ENCODE data around the gene STRADB.
"Not testable (repeated sequence)": the region's sequence is repeated elsewhere in the genome, so short reads cannot be mapped to it uniquely, and the experiment has no call there.

Gene STRADB

DNA sequence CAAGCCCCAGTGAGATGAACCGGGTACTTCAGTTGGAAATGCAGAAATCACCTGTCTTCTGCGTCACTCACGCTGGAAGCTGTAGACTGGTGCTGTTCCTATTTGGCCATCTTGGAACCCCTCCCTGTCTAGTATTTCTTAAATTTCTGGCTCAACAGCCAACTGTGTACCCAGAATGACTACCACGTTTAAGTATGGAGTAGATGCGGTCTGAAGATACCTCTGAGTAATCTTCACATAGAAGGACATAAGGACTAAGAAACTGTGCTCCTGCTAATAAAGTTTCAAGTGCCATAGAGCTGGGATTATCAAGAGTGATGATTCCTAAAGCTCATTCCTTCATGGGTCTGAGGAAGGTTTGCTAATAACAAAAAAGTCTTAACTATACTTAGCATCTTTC is 20.7 kb upstream of the STRADB start:
- ATAC-seq (no peak), DNase-seq (no peak)

DNA sequence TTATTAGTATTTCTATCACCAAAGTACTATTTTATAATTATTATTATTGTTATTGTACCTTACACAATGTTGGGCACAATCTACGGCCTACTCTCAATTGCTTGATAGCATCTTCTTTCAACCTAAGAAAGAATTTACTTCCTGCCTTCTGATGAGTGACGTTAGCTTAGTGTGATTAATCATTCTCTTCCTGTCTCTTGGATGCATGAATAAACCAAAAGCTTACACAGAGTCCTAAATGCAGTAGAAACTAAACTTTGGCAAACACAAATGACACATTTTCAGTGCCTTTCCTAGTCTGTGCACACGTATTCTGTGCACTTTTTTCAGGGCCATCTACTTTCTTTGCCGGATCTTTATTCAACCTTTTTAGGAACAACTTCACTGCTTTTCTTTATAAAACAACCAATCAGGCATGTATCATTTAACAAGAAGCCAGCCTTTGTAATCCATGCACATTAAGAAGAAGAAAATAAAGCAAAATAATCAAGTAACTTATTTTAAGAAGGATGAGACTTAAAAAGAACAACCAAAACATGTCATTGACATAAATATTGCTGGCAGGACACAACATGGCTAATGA is 19.4 kb upstream of the STRADB start:
- peak; percentile 98 for ATAC-seq
- DNase-seq = no peak

DNA sequence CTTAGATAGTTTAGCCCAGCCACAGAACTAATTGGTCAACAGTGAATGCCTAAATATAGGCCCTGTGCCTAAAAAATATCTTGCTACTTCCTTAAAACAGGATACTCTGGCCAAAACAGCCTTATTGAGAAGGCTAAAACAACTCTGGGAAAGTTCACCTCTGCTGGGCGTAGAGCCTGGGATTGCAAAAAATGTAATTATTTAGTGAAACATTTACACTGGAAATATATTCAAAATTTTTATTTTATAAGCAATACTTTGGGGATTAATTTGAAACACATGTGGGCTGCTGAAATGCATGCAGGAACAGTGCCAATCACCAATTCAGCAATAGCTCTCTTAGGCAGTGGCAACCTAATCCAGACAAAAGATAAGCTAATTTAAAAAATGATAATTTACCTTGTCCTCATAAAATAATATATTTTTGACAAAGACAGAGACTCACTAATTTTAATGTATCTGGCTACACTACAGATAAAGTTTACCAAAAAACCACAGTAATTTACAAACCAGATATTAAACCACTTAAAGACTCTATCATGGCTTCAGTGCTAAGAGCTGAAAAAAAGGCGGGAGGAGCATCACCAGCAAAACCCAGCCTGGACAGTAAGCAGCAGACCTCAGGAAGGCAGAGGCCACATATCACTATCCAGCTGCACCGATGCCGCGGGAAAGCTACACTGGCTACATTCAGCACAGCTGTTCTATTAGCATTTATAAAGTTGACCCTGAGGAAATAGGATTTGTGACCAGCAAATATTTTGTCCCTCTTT is 18.7 kb upstream of the STRADB start:
- ATAC-seq (no peak), DNase-seq (no peak)

DNA sequence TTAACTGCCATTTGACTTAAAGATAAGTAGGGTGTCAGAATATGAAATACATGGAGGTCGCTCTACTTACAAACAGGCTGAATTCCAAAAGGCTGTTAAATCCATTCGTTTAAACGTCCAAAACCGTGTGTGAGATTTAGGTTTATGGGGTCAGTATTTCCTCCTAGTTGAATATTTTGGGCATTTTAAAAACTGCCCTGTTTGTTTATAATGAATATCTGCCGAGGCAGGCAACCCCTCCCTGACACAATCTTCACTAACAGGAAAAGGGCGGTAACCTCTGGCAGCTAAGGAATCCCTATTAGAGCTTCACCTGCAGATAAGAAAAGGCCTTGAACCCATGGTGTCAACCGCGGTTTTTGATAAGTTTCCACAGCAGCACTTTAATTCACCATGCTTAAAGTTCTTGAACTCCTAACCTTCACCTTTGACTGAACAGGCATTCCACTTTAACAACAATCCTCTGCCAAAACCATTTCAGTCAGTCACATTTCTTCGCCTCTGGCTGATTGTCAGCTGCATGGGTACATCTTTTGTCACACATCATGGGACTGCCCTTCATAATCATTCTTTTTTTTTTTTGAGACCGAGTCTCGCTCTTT is 18.0 kb upstream of the STRADB start:
- no peak for ATAC-seq
- DNase-seq = no peak

DNA sequence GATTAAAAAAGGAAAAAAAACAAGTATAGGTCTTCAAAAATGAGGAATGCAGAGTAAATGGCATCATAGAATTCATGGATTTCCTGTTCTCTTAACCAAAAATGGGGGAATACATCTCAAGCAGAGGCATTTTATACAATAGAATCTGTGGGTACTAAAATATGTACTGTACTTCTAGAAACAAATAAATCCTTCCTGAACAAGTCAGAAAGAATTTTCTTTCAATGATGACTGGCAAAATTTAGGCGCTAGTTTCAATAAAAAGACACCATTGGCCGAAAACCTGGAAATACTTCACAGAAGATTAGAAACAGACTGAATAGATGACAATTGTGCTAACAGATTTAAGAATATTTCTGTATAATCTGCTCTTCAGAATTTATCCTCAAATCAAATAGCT is 15.4 kb upstream of the STRADB start:
- ATAC-seq (no peak), DNase-seq (no peak)

DNA sequence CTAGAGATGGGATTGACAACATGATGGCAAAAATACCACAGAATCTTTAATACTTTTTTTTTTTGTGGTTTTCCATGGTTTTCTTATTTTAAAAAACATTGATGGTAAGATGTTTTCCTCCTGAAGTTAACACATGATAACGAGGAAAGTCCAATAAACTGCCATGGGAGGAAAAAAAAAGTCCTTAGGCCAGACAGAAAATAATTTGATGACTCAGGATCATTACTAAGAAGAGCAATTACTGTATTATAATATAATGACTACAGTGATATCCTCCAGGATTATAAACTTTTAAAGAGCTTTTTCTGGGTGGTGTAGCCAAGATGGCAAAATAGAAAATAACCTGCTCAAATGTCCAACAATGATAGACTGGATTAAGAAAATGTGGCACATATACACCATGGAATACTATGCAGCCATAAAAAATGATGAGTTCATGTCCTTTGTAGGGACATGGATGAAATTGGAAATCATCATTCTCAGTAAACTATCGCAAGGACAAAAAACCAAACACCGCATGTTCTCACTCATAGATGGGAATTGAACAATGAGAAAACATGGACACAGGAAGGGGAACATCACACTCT is 12.1 kb upstream of the STRADB start:
- DNase-seq, ATAC-seq: not testable (repeated sequence)

DNA sequence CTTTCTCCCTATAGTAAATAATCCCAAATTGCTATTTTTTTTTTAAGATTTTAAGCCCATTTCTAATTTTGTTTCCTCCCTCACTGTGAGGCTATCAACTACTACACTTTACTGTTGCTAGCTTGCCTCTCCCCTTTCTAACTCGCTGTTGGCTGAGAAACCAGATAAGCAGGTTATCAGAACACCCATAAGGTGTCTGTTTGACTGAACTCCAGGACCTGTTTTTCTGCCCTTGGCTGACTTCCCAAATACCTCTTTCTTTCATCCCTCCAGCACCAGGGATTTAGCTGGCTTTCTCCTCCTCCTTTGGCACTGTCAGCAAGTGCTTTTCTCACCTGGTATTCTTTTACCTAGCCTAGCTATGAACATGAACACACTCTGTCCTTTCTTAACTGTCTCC is 11.4 kb upstream of the STRADB start:
- no peak for ATAC-seq
- no peak for DNase-seq

DNA sequence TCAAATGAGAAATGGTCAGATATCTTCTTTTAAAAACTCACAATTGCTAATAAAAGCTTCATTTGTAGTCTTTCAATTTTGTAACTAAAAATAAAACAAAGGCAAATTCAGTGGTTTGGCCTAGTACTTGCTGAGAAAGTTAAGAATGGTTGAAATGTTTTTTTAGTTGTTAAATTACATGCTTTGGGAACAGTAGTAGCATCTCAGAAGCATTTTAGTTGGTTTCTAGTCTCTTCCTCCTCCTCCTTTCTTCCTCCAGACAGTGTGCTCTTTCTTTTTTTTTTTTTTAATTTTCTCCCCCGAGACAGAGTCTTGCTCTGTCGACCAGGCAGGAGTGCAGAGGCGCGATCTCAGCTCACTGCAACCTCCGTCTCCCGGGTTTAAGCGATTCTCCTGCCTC is 10.1 kb upstream of the STRADB start:
- ATAC-seq (no peak), DNase-seq (no peak)

DNA sequence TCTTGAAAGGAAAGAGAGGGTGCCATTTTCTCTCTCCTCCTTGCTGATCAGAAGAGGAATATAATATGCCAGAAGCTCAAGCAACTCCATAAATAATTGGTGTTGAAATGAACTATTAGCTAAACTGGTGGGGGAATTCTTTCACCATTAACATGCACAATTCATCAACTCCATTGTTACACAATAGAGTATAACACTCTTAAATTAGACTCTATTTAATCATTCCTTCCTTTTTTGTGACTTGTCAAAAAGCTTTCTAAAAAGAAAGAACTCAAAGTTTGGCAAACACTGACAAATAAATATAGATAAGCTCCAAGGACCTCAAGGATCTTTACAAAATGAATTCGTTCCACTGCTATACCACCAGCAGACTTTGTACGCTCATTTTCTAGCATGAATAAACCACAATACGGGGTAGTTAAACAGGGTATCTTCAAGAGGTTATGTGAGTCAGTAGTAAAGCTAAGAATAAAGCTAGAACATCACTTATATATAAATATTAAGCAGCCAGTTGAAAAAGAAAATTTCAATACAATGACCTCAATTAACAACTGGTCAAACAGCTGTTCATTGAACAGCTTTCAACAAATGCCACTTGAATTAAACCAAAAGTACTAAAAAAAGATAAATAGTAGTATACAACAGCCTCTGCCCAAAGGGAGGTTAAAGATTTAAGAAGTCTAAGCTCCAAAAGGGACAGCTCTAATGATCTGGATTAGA is 6.6 kb upstream of the STRADB start:
- no peak for ATAC-seq

DNA sequence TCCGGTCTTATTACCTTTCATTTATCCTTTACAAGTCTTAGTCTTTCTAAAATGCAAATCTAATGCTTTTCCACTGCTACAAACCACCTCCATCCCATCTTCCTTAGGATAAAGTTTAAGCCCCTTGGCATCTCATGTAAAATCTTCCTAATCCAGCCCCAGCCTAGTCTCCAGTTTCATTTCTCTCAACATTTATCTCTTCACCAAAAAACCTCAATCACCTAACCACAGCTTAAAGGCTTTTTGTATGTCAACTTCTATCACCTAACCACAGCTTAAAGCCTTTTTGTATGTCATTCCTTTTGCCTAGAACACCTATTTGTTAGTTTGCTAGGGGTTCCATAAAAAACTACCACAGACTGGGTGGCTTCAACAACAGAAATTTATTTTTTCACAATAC is 4.5 kb upstream of the STRADB start:
- DNase-seq (no peak), ATAC-seq (no peak)

More for the DNA sequence above, 6.6 kb upstream of the STRADB start:
- no peak for DNase-seq

DNA sequence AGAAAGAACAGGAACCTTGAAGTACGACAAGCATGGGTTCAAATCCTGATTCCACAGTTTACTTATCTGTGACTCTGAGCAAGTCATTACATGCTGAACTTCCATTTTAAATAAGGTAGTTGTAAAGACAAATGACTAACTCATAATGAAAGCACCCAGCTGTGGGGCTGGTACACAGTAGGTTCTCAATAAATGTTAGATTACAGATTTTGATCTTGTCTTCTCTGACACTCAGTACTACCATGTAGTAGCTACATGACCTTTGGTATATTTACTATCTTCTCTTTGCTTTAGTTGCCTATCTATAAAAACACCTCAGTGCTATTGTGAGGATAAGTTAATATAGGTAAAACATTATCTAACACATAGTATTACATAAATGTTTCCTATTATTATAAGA is 3.5 kb upstream of the STRADB start:
- DNase-seq = no peak
- ATAC-seq = no peak

DNA sequence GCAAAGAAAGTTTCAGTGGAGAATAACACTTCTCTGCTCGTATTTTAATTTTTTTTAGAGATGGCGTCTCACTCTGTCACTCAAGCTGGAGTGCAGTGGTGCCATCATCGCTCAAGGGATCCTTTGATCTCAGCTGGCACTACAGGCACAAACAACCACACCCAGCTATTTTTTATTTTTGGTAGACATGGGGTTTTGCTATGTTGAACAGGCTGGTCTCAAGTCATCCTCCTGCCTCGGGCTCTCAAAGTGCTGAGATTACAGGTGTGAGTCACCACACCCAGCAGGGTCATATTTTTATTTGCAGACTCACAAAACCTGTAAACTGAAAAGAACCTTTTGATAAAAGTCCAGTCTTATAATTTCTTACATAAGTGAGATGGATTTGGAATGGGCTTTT is 2.8 kb upstream of the STRADB start:
- ATAC-seq = no peak
- no peak for DNase-seq

DNA sequence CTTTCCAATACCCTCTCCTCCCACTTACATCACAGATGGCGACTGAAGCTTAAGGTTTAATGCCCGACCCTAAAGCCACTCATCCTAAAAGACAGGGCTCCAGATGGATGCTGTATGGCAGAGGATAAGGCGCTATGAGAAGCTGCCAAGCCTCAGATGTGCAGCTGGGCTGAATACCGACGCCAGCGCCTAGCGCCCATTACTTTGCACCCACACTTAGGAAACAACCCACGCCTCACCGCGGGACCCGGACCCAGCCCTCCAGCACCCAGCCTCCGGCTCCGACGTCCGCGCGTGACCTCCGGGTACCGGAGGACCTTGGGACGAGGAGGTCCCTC is 617 bp upstream of the STRADB start:
- peak; percentile 19 for ATAC-seq

DNA sequence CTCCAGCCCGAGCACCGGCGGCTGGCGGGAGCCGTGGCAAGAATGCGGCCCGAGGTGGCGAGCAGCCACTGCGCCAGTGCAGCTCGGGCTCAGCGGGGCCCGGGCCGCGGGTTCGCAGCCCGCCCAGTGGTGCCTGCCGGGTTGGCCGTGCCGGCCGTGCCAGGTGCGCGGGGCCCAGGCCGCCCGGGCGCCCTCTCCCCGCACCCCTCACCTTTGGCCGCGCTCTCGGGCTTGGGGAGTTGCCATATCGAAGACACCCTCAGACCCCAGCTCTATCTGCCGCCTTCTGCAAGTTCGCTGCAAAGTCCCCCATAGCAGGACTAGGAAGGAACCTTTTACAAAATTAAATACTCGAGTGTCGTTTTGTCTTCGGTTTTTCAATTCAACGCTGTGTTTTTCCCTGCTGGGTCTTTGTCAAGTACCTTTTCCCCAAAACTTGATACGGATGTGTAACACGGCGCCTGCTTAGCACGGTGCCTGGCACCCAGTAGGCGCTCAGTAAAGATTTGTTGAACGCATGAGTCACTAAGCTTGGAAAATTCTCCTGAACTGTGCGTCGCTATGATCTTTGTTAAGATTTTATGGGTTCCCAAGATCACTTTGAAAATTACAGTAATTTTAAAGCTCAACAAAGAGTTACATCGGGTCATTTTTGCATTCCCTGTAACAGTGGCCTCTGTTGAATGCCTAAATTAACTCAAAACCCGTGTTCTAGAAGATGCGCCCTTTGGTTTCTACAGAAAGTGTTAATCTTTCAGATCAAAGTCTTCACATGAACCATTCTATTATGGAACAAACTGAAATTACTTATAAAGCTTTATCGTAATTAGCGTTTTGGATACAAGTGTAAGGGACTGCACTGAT is 750 bp downstream of the STRADB start:
- DNase-seq (no peak), ATAC-seq (peak; percentile 12)

More for the DNA sequence above, 617 bp upstream of the STRADB start:
- no peak for DNase-seq

DNA sequence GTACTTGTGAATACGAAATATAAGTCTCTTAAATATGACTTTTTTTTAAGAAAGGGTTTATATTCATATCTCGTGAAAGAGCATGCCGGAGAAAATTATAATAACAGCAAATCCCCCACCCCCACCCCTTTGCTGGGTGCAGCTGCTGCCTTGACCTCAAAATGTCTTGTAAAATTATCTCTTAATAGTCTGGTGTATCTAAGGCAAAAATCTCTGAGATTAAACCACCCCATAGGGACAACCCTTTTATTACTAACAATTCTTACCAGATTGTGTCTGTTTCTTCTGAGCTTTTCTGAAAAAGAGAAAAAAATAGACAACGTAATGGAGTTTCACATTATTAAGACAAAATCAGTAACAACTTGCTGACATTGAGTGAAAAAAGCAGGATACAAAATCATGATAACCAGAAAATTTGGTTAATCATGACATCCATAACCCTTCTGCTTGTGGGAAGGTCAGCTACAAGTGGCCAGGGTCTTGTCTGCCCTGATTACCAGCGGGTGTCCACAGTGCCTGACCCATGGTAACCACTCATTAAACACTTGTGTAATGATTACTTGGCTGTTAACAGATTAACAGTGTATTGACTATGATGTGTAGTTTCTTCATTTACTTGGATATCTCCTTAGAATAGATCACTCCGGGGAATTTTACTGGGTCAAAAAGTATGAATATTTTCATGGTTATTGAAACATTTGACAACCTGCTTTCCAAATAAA is 1.5 kb downstream of the STRADB start:
- ATAC-seq (no peak), DNase-seq (no peak)

DNA sequence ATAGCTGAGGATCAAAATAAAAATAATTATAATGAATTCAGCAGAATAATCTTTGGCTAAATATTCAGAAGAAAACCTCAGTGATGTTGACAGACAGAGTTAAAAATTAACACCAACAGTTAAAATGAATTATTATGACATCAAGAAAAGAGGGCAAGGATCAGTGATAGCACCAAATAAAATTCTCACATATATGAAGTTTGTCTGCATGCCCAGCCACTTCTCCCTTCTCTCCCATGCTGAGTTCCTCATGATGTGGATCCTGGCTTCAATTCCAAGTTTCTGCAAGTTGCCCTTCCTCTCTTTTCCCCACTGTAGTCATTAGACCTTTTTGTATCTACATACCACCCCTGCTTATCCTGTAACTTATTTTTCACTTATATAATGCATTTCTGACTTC is 6.8 kb downstream of the STRADB start:
- no peak for ATAC-seq
- DNase-seq = no peak

DNA sequence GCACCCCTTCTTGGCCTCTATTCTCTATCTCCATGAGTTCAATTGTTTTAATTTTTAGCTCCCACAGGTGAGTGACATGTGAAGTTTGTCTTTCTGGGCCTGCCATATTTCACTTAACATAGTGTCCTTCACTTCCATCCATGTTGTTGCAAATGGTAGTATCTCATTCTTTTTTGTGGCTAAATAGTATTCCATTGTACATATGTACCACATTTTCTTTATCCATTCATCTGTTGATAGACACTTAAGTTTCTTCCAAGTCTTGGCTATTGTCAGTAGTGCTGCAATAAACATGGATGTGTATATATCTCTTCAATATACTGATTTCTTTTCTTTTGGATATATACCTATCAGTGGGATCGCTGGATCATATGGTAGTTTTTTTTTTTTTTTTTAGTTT is 9.0 kb downstream of the STRADB start:
- ATAC-seq (no peak), DNase-seq (no peak)

DNA sequence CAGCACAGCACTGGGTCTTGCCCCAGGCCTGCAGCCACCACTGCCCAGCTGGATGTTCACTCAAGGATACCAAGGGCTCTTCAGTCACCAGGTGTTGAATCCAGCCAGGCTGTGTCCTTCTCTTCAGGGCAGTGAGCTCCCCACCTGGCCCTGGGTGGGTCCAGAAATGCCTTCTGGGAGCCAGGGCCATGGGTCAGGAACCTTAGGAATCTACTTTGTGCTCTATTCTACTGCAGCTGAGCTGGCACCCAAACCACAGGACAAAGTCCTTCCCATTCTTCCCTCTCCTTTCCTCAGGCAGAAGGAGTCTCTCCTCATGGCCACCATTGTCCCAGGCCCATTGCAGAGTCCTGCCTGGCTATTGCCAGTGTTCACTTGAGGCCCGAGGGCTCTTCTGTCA is 13.0 kb downstream of the STRADB start:
- ATAC-seq (no peak), DNase-seq (no peak)

DNA sequence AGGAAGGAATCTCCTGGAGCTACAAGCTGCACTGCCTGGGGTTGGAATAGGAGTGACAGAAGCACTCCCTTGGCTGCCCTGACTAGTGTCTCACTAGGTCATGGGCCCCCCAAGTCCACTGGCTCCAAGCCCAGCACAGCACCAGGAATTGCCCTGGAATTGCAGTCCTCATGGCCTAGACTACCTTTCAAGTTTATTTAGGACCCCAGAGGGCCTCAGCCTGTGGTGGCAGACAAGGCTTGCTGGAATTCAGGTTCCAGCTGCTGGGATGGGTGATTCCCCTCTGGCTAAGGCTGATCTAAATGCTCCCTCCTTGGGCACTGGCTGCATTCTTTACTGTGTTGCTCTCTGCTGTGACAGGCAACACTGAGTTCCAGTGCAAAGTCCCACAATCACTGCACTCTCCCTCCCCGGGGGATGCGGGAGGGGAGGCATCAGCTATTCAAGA is 14.0 kb downstream of the STRADB start:
- no peak for ATAC-seq
- no peak for DNase-seq

DNA sequence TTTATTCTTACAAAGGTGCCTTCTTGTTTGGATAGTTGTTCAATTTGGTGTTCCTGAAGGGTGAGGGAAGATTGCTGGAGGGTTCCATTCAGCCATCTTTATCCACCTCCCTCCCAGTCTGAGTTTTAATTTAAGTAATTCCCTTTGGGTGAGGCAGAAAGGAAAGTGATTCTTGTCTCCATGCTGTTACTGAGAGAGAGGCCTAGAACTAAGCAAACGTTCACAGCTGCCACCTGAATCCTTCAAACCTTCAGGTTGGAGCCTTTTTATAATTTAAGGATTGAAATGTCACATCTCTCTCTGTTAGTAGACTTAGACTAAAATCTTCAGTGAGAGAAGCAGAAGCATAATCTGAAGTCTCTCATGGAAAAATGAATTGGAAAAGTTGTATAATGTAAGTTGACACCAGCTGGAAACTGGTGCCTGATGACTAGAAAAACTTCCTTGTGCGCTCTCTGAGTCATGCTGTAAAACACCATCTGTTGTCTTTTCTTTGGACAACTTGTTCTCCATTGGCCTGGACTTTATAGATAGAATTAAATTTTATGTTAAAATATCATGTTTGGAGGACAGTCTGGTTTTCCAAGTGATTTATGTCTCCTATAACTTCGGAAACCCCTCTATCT is 14.6 kb downstream of the STRADB start:
- DNase-seq (no peak), ATAC-seq (no peak)

DNA sequence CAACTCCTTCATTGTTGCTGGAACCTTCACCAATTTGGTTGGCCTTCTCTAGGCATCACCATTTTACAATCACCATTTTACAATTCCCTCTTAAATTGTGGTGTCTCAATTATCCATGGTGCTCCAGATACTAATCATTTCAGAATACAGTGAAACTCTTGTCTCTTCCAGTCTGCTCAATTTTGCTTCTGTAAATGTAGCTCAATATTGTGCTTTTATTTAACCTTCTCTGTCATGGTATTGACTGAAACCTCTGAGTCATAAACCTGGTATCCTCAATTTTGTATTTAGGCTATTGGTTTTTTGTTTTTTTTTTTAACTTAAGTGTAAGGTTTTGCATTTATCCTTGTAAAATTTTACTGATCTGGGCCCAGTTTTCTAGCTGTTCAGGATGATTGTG is 16.1 kb downstream of the STRADB start:
- ATAC-seq (no peak), DNase-seq (no peak)

Data from stimulated activated naive CD8-positive, alpha-beta T cell treated with anti-CD3 and anti-CD28 coated beads, Interleukin-15, Interleukin-2, amounts not matched to agents 100 U/mL and 50 U/mL, for 24 hours (primary cell).